Measurements from ENCODE around the gene IRX4.

The IRX4 gene

DNA sequence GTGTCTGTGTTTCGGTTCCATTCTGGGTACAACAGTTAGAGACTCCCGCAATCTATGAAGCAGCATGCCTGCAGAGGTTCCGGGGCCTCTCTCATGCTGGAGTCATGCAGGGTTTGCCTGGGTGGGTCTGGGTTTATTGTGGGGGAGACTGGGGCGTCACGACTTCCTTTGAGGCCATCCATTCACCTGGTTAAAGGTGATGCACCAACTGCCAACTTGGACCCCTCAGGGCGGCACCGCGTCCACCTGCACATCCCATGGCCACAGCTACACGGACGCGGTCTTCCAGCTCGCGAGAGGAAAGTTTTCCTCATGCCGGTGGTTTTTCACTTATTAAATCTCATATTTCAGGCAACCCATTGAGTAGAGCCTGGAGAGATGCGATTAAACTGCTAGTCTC lies 30.9 kb upstream of the IRX4 start:
- DNase-seq (ENCODE audit: low read depth): no peak

DNA sequence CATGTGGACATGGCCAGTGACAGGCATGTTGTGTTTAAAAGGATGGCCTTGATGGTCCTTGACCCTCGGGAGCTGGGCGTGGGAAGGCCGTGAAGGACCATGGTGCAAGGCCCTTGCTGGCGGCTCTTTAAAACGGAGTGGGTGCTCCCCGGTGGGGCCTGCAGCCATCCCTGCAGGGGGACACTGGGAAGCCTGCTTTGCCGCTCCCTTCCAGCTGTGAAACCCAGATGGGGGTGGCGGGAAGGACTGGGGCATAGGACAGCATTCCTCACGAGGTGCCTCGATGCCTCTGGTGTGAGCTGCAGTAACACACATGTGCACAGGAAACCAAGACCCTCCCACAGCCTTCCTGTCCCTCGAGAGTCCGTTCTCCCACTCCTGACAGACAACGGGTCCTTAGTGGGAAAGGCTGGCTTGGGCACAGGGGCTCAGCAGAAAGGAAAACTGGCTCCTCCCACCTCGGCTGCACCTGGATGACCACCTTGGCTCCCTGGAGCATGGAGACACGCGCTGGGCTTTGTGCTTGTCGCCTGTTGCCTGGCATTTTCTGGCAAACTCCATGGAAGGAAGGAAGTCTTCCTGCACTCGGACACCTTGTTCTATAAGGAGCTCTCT lies 30.3 kb upstream of the IRX4 start:
- DNase-seq (ENCODE audit: low read depth): no peak

DNA sequence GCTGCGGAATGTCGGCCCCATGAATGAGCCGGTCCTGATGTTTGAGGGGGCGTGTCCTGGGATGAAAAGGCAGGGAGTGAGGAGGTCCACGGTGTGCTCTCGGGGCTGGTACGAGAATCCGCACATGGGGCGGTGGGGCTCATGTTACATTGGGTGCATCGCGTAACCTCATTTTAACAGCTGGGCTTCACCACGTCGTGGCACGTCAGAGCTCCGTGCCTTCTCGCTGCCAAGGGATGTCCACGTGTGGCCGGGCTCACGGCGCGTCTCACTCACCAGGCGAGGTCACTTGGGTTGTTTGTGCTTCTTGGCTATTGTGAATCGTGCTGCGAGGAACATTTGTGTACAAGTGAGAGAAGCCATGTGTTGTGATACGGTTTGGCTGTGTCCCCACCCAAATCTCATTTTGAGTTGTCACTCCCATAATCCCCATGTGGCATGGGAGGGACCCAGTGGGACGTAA lies 29.1 kb upstream of the IRX4 start:
- DNase-seq (ENCODE audit: low read depth): no peak

DNA sequence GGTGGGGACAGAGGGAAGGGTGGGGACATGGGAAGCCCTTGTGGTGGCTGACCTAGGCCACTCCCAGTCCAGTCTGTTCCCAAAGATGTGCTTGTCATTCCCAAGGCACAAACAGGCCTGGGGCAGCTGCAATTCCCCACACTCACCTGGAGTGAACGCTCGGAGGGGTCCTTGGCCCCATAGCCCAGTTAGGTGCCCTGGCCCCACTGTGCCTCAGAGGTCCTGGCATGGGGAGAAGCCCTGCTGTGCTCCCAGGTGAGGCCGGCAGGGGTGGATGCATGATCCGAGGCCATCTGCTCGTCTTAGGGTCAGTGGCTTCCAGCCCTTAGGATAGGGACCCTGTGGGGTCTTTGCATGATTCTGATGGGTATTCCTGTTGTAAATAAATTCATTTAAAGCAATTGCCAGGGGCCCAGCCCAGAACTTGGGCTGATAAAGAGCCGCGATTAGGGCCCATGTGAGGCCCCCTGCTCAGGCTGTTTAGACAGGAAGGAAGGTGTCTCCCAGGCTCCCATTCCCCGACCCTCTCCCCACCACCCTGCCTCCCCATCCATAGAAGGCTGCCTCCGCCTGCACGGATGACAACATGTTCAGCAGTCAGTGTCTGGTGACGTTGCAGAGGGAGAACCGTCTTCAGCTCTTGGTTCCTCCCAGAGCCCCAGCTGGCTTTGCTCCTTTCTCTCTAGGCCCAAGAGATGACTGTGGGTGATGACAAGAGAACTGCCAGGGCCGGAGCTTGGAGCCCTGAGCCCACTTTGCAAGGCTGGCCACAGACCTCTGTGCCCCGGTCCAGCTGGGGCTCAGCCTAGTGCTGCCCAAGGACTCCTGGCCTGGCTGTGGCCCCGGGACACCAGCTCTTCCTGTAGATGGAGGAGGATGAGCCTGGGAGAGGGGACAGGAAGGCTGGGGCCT lies 28.4 kb upstream of the IRX4 start:
- DNase-seq (ENCODE audit: low read depth): no peak

DNA sequence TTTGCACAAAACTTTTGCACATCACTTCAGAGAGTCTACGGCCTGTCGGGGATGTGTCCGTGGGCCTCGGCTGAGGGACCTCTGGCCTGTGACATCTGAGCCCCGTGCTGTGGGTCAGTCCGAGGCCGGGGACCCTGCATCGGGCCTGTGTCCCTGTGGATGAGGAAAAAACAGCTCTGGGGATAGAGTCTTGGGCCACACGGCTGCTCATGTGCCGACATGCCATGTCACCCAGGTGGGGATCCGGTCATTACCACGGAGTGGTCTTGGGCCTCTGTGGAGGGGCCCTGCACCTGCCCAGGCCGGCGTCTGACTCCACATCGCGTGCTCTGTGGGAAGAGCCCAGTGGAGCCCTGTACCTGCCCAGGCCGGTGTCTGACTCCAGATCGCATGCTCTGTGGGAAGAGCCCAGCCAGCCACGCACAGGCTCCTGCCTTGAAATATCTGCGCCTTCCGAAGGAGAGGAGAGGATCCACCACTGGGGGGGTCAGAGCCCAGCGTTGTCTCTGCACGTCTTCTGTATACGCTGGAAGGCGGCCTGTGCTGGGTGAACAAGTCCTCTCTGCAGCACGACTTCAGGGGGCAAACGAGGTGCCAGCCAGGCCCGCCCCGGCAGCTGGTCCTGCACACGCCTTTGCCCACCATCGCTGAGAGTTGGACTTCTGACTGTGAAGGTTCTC lies 27.5 kb upstream of the IRX4 start:
- DNase-seq (ENCODE audit: low read depth): no peak

DNA sequence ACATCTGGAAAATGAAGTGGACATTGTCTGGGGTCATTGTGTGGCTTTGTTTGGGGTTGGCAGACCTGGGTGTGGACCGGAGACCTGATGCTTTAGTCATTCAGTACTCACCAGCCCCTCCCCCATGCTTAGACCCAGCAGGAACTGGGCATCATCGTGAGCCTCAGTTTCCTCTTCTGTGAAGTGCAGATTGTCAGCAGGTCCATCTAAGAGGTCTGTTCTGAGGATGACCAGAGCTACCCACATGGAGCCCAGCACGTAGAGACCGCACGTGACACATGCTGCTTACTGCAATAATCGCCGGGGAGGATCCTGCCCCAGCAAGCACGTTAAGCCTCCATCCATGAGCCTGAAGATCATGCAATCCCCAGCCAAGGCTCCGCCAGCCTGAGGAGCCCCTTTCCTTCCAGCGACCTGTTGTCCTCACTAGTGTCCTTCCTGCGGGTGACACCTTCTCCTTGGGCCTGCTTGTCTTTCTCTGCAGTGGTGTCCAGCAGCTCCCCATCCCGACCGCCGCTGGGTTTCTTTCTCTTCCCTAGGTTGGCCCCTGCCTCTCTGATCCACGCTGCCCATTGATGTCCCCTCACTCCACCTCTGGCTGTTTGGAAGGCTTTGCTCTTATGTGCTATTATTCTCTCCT lies 26.7 kb upstream of the IRX4 start:
- DNase-seq (ENCODE audit: low read depth): no peak

DNA sequence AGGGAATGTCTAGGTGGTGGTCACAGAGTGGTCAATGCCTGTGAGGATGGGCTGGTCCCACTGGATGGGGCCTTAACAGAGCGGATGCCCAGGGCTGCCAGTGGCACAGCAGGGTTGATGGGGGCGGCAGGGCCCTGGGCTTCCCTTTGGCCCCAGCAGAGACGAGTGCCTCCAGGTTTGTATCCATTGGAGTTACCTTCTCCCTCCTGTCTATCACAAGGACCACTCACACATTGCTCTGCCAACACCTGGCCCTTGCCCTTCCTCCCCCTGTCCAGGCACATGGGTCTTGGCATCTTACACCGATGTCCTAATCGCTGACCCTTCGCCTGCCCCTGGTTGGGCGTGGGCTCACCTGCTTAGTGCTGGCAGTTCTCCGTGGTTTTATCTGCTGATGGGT lies 26.2 kb upstream of the IRX4 start:
- no peak for DNase-seq (ENCODE audit: low read depth)

DNA sequence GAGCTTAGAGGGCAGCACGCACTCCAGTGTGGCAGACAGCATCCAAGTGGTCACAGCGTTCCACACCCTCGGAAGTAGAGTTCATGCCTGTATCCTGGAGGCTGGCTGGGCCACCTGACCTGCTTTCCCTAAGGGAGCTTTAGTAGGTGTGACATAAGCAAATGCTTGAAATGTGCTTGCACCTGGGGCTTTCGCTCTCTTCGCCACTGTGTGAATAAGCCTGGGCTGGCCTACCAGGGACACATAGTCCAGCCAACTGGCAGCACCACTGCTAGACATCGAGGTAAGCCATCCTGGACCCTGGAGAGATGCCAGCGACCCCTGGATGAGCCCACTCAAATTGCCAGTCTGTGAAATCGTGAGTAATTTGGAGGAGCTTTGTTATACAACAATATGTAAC lies 24.9 kb upstream of the IRX4 start:
- no peak for DNase-seq (ENCODE audit: low read depth)

DNA sequence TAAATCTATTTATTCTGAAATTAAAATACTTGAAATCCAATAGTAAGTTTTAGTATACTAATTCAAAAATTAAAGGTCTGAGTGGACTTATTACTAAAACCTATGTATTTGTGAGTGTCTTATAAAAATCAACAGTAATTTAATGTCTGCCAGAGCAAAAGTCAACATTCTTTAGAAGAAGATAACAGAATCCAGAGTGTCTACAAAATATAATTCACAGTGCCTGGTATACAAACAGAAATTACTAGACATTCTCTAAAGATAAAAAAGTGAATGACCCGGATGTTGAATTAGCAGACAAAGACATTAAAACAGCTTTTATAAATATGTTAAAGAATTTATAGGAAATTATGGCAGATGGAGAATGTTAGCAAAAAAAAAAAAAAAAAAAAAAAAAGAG lies 22.4 kb upstream of the IRX4 start:
- DNase-seq (ENCODE audit: low read depth): no peak

DNA sequence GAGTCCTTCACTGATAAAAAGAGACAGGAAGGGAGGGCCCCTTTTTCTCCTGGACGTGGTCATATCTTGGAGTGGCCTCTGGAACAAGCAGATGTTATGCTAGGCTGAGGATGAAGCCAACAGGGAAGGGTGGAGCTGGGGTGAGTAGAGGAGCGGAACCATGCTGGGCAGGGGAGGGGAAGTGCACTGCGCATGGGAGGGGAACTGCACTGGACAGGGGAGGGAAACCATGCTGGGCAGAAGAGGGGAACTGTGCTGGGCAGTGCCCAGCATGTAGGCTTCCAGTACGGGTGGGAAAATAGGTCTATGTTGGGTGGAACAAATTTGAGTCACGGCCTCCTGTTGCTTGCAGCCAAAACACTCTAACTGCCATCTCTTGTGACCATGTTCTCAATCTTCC lies 19.3 kb upstream of the IRX4 start:
- no peak for DNase-seq (ENCODE audit: low read depth)

DNA sequence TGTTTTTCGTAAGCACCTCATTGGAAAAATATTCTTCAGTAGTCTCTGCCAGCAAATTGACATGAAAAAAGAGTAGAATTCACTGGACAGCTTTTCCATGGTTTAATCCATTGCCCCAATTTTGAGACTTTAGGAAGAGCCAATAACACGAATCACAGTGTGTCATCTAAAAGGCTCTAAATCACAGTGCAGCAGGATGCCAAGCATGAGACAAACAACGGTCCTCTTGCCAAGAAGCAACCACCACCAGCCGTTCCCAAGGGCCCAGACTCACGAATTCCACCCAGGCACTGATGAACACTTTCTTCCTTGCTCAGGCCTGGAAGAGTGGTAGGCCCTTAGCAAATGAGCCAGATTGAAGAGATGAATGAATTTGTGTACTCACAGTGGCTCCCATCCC lies 18.3 kb upstream of the IRX4 start:
- DNase-seq (ENCODE audit: low read depth): no peak

DNA sequence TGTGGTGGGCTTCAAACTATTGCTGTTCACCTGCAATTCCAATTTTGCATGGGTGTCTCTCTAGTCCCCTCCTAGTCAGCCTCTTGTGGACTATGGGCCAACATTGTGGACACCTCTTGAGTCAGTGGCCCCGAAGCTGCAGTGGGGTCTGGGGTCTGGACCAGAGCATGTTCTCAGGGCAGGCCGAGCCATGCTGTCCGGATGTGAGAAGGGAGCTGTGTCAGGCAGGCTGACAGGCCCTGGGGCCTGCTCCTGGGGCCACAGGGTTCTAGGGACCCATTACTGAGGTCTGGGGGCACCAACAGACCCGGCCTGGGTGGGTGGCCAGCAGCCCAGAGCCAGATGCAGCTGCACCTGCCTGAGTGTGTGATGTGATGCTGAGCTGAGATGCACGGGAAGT lies 16.5 kb upstream of the IRX4 start:
- DNase-seq (ENCODE audit: low read depth): no peak

DNA sequence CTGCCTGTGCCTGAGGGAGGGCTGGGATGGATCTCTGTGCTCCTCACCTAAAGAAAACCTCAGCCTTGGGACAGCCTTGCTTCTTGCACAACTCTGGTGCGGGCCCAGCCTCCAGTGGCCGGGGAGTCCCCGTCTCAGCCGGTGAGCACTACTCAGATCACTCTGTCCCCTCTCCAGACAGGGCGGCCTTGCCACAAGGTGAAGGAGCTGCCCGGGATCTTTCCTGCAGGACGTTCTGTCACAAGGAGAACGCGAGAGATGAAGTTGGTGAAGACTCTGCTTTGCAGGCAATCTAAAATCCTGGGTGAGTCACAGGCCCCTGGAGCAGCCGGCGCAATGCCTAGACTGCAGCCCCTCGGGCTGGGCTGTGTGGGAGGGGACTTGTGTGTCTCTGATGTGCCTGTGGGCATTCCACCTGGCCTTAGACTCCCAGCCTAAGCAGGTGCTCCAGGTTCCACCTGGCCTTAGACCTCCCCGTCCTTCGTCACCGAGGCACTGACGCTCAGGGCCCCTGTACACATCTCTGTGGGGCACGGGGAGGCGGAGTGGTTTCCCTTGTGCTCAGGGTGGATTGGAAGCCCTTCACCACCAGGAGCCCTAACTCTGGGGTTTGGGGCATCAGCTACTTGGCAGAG lies 15.2 kb upstream of the IRX4 start:
- DNase-seq (ENCODE audit: low read depth): no peak

DNA sequence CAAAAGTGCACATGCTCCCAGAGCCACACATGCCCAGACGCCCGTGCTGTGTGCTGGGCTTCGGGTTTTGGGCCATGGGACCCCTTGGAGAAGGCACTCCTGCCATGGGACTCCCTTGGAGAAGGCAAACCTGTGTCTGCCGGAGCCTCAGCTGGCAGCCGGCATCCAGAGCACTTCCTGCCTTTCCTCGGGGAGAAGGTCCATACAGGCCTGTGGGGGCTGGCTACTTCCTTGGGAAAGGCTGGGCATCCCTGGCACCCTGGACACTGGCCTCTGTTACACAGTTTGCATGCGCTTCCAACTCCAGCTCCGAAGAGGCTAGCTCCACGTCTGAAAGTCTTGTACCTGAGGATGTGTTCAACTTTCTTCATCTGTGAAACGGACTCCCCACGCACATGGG lies 14.7 kb upstream of the IRX4 start:
- no peak for DNase-seq (ENCODE audit: low read depth)

DNA sequence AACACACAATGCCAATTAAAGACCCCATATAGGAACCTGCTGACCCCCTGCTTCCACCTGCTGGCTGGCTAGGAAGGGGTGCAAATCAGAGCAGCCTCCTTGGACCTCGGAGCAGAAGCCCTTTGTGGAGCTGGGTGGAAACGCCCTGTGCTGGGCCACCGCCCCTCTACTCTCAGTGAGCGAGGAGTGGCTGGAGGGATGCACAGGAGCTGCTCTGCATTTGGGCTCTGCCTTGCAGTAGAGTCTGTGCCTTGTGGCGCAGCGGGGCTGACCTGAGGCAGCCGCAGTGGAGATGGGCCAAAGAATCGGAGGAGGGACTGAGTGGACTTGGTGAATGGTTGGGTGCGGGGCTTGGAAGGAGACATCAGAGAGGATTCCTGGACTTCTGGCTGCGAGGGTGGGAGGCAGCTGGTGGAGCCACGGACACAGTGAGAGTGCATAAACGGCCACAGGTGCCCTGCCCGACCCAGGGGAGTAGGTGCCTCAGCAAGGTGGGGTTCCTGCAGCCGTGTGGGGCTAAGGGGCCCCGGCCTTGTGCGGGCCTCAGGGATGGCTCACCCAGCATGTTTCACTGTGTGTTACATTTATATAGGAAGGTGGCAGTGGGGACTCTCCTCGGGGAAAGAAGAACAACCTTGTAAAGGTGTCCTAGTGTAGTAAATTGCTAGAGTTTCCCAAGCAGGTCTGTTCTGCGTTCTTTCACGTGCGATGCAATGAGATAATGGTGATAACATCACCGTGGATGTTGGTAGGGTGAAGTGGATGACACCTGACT lies 14.1 kb upstream of the IRX4 start:
- DNase-seq (ENCODE audit: low read depth): no peak

DNA sequence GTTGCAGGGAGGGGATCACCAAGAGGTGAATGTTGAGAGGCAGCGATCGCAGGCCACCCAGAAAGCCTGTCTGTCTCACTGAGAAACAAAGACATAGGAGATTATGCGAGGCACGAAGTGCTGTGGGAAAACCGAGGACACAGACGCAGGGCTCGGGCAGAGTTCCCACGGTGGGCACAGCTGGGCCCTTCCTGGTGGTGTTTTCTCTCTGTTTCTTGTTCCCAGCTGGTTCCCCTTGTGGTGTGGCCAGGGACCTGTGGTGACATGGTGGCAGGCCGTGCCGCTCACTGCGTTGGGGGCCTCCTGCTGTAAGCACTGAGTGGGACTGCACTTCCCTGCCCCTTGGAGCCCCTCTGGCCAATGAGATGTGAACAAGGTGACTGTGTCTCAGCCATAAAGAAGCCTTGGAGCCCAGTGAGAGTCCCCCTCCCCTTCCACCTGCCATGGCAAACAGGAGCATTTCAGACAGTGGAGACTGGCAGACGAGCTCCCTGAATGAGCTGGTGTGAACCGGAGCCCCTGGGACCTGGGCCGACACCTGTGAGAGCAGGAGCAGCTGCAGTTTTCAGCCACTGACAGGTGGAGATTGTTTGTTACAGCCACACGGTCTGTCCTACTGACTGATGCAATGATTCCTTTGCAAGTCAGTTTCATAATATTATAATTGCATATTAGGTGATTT lies 13.2 kb upstream of the IRX4 start:
- DNase-seq (ENCODE audit: low read depth): no peak

DNA sequence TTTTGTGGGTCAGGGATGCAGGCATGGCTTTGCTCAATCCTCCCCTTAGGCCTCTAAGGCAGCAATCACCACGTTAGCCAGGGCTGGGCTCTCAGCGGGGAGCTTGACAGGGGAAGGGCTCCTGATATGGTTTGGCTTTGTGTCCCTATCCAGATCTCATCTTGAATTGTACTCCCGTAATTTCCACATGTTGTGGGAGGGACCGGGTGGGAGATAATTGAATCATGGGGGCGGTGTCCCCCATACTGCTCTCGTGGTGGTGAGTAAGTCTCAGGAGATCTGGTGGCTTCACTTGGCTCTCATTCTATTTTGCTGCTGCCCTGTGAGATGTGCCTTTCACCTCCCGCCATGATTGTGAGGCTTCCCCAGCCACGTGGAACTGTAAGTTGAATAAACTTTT lies 11.5 kb upstream of the IRX4 start:
- no peak for DNase-seq (ENCODE audit: low read depth)

DNA sequence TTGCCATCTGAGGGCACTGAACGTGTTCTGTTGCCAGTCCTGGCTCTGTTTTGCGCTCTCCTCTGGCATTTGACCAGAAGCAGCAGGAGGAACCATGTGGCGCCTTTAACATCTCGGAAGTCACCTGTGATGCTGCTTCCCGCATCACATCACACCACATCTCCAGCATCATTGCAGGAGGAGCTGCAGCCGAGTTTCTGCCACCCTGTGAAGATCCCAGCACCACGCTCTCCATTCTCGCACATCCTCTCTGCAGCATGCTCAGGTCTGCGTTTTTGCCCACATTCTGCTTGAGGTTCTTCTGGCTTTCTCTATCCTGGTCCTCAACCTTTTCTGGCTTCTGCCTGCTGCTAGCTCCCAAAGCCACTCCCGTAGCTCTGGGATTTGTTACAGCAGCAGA lies 11.0 kb upstream of the IRX4 start:
- no peak for DNase-seq (ENCODE audit: low read depth)

DNA sequence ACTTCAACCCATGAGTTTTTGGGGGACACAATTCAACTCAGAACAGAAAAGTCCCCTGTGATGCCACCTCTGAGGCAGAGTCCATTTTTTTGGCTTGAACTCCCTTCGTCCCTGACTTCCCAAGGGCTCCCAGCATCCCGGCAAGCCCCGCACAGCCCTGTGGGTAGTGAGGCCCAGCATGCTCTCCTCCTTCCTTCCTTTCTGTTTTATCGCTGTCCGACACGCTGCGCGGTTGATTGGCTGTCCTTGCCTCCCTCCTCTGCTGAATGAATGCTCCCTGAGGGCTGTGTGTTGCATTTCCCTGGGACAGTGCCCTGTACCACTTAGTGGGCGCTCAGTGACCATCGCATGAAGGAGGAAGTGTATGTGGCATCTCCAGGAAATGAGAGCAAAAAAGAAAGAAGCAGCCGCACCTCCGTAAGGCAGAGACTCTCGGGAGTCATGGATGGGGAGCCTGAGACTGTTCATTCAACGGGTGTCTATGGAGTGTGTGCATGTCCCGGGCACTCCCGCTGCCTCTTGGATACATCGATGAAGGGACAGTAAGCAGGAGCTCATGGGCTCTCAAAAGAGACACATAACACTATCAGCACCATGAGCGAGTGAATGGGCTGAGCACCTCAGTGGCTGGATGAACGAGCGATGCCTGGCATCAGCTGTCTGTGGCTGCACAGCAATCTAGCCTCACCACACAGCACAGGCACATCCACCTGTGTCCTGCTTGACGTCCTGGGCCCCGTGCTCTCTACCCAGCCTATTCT lies 10.1 kb upstream of the IRX4 start:
- DNase-seq (ENCODE audit: low read depth): no peak

DNA sequence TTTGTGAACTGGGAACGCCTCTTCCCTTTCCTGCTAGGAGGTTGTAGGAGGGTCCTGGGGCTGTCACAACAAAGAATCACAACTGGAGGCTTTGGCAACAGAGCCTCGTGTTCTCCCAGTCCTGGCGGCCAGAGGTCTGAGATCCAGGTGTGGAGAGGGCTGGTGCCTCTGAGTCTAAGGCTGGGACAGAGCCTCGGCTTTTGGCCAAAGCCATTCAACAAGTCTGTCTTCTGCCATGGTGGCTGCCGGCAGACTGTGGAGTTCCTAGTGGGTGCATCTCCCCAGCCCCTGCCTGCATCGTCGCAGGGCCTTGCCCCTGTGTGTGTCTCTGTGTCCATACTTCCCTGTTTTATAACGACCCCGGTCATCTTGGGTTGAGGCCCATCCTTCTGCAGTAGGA lies 9.5 kb upstream of the IRX4 start:
- DNase-seq (ENCODE audit: low read depth): no peak

Measured in stimulated activated CD8-positive, alpha-beta memory T cell treated with anti-CD3 and anti-CD28 coated beads, Interleukin-7, amount 100 ng/mL, for 24 hours (primary cell).